ENCODE data around the gene XPNPEP3. TPM values are rescaled to one million over a fixed set of nuclear protein-coding genes. Genes with fewer than 3 reads are reported as not detected.
A peak's percentile ranks its signal among the peaks of the same experiment; 100 is the strongest.

Gene XPNPEP3
- total RNA-seq, 2 donors from 2014 or later = 27.6 to 32.7 TPM

DNA sequence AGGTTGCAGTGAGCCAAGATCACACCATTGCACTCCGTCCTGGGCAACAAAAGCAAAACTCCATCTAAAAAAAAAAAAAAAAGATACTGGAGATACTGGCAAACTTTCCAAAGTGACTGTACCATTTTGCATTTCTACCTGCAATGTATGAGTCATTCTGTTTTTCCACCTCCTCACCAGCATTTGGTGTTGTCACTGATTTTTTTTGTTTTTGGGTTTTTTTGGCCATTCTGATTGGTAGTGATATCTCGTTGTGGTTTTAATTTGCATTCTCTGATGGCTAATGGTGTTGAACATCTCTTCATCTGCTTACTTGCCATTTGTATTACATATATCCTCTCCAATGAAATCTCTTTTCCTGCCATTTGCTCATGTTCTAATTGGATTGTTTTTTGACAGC lies 82.3 kb downstream of the XPNPEP3 start:
- TF ChIP-seq, protein P1, sequence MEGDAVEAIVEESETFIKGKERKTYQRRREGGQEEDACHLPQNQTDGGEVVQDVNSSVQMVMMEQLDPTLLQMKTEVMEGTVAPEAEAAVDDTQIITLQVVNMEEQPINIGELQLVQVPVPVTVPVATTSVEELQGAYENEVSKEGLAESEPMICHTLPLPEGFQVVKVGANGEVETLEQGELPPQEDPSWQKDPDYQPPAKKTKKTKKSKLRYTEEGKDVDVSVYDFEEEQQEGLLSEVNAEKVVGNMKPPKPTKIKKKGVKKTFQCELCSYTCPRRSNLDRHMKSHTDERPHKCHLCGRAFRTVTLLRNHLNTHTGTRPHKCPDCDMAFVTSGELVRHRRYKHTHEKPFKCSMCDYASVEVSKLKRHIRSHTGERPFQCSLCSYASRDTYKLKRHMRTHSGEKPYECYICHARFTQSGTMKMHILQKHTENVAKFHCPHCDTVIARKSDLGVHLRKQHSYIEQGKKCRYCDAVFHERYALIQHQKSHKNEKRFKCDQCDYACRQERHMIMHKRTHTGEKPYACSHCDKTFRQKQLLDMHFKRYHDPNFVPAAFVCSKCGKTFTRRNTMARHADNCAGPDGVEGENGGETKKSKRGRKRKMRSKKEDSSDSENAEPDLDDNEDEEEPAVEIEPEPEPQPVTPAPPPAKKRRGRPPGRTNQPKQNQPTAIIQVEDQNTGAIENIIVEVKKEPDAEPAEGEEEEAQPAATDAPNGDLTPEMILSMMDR (conservative IDR thresholded peaks at IDR 0.05) = no peak
- Histone ChIP-seq H3K27me3 (ENCODE audit: control insufficient read depth, insufficient read depth, low read length, poor library complexity, severe bottlenecking) (no peaks in the 10 kb centered on the region), H3K4me1 (ENCODE audit: control insufficient read depth, insufficient read depth, low read length) (no peaks in the 10 kb centered on the region), H3K36me3 (ENCODE audit: control insufficient read depth, insufficient read depth, low read length) (peaks cover 3% of the 10 kb centered on the region), H3K9ac (ENCODE audit: extremely low read depth, low read length, poor library complexity, severe bottlenecking) (no peak overlapping the region), H3K9me3 (ENCODE audit: control insufficient read depth, low read length) (no peaks in the 10 kb centered on the region), H3K4me3 (ENCODE audit: low read length) (no peak overlapping the region), H3K27ac (ENCODE audit: low read depth, low read length) (no peak overlapping the region)
- Mint-ChIP-seq H3K36me3 (ENCODE audit: low read depth) (peaks cover 6% of the 10 kb centered on the region), H3K27ac (no peak overlapping the region), H3K9me3 (no peaks in the 10 kb centered on the region), H3K4me3 (no peak overlapping the region), H3K27me3 (ENCODE audit: insufficient read depth) (no peaks in the 10 kb centered on the region), H3K4me1 (no peaks in the 10 kb centered on the region)
- no peak for DNase-seq
- whole genome bisulfite sequencing, 2 experiments (ENCODE audit: insufficient coverage in 1 of 2, insufficient read length in 1 of 2) = 100% methylated on average over 2 of the region's 2 CpGs; no CpG with 5 or more reads in 1 of the 2 experiments

DNA sequence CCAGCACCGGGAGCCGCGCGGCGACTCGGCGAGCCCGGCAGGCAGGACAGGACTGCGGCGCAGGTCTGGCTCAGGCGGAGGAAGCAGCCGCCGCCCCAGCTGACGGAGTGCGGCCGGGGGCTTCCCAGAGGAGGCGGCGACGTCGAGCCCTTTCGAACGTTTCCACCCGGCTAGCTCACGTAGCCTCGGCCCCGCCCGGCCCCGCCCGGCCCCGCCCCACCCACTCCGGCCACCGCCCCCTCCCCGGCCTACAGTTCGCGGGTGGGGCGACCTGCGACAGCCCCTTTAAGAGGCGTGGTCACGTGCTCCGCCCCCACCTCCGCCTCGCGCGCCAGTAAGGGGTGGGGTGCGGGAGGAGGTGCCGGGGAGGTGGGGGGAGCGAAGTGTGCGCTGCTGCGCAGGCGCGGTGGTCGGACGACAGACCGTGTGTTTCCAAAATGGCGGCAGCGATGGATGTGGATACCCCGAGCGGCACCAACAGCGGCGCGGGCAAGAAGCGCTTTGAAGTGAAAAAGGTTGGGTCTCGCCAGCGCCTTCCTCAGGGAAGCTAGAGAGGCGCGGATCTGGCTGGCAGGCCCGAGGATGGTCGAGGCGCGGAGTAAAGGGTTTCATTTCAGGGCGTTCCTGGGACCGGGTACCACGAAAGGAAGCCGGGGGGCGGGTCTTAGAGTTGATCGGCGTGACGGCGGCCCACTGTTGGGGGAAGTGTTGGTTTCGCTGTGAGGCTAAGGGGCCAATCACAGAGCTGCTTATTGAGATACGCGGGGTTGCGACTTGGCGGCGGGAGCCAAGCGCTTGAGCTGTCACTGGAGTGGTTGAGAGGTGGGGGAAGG lies 94.2 kb downstream of the XPNPEP3 start, which contains the start of gene RBX1:
TSS of gene RBX1 (plus strand) at position 417 of the 833 bp plus-strand sequence. CDS start at position 438, 21 bp downstream.
- Mint-ChIP-seq H3K4me3 (peak within 1 kb of the TSS; percentile 97), H3K9me3 (no peaks in the 10 kb centered on the region), H3K36me3 (ENCODE audit: low read depth) (peaks cover 23% of the 10 kb centered on the region), H3K27me3 (ENCODE audit: insufficient read depth) (no peaks in the 10 kb centered on the region), H3K4me1 (peaks cover 10% of the 10 kb centered on the region), H3K27ac (peak within 1 kb of the TSS; percentile 99)
- Histone ChIP-seq H3K9me3 (ENCODE audit: control insufficient read depth, low read length) (no peaks in the 10 kb centered on the region), H3K4me3 (ENCODE audit: low read length) (peak within 1 kb of the TSS; percentile 91), H3K27ac (ENCODE audit: low read depth, low read length) (peak within 1 kb of the TSS; percentile 80), H3K36me3 (ENCODE audit: control insufficient read depth, insufficient read depth, low read length) (peaks cover 26% of the 10 kb centered on the region), H3K4me1 (ENCODE audit: control insufficient read depth, insufficient read depth, low read length) (no peaks in the 10 kb centered on the region), H3K9ac (ENCODE audit: extremely low read depth, low read length, poor library complexity, severe bottlenecking) (peak within 1 kb of the TSS; percentile 81), H3K27me3 (ENCODE audit: control insufficient read depth, insufficient read depth, low read length, poor library complexity, severe bottlenecking) (no peaks in the 10 kb centered on the region)
- WGBS, 2 experiments (ENCODE audit: insufficient coverage in 1 of 2, insufficient read length in 1 of 2) = 0% methylated on average over 28 to 78 of the region's 86 CpGs
- TF ChIP-seq, protein P1 (conservative IDR thresholded peaks at IDR 0.05) = no peak
- DNase-seq = peak; percentile 99

DNA sequence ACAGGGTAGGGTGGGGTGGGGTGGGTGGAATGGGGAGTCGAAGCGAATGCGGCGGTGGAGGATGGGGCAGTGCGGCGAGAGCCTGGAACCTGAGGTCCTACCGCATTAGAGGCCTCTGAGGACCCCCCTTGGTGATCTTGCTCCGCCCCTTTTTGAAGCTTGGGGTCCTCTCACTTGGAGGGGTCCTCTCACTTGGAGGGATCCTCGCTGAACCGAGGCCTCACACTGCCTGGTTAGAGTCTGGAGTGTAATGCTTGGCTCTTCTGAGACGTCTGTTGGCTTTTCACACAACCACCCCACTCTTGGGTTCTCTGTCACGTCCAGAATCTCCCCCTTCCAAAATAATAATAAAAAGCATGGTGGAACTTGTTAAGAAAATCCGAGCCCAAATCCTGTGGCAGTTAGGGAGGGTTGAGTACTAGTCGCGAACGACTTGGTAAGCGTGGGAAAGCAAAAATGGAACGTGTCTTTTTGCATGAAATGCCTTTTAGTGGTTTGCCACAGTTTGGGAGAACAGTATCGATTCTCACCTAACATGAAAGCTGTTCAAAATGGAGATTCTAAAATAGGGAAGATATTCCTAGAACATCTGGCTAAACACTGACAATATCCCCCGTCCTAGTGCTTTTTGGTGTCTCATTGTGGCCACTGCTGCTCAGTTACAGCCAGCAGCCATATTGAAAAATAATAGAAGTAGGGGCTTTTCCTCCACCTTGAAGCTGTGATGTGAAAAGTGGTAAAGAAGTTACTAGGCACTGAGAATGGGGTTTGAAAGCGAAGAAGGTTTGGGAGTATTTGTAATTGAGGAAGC lies 95.1 kb downstream of the XPNPEP3 start:
- H3K27ac ChIP-seq (ENCODE audit: low read depth, low read length) = peak overlapping the region; percentile 52
- H3K4me1 Mint-ChIP-seq = peaks cover 10% of the 10 kb centered on the region
- peak overlapping the region; percentile 97 for H3K4me3 Mint-ChIP-seq
- H3K4me1 ChIP-seq (ENCODE audit: control insufficient read depth, insufficient read depth, low read length) = no peaks in the 10 kb centered on the region
- H3K9me3 ChIP-seq (ENCODE audit: control insufficient read depth, low read length) = no peaks in the 10 kb centered on the region
- H3K27me3 ChIP-seq (ENCODE audit: control insufficient read depth, insufficient read depth, low read length, poor library complexity, severe bottlenecking) = no peaks in the 10 kb centered on the region
- 7 to 11% methylated on average over 14 to 20 of the region's 21 CpGs for WGBS, 2 experiments (ENCODE audit: insufficient coverage in 1 of 2, insufficient read length in 1 of 2)
- H3K4me3 ChIP-seq (ENCODE audit: low read length) = peak overlapping the region; percentile 89
- DNase-seq = no peak
- TF ChIP-seq, protein P1 (conservative IDR thresholded peaks at IDR 0.05) = no peak
- peak overlapping the region; percentile 99 for H3K27ac Mint-ChIP-seq
- H3K36me3 ChIP-seq (ENCODE audit: control insufficient read depth, insufficient read depth, low read length) = peaks cover 31% of the 10 kb centered on the region
- H3K27me3 Mint-ChIP-seq (ENCODE audit: insufficient read depth) = no peaks in the 10 kb centered on the region
- H3K9me3 Mint-ChIP-seq = no peaks in the 10 kb centered on the region
- peaks cover 22% of the 10 kb centered on the region for H3K36me3 Mint-ChIP-seq (ENCODE audit: low read depth)
- H3K9ac ChIP-seq (ENCODE audit: extremely low read depth, low read length, poor library complexity, severe bottlenecking) = peak overlapping the region; percentile 64
